ENCODE results near the gene DENND4B. TPM values are rescaled to one million over a fixed set of nuclear protein-coding genes. Genes with fewer than 3 reads are reported as not detected.
A peak's percentile ranks its signal among the peaks of the same experiment; 100 is the strongest.

The DENND4B gene
- total and polyA plus RNA-seq, 12 donors = 8.9 to 110 (median 36.7) TPM

GRCh38 chr1:153978274-153978909 lies 31.9 kb upstream of the DENND4B start:
- 52 to 56% (median 54%) methylated on average over 9 of the region's 9 CpGs for WGBS, 4 donors
- H3K4me1 ChIP-seq (replicated peaks in 1 of 2) = peaks cover 17 to 18% of the 10 kb centered on the region in 2 donors
- no peaks in the 10 kb centered on the region for H3K27me3 ChIP-seq
- no peaks in the 10 kb centered on the region for H3K9me3 ChIP-seq (replicated peaks in 1 of 3)
- intact Hi-C loops (cut with DNase I) = no loop called here
- peak overlapping the region in 3 of 4 donors; percentile 52 to 87 (median 85) for H3K4me3 ChIP-seq
- H3K36me3 ChIP-seq (replicated peaks in 1 of 2) = peaks cover 0 to 45% of the 10 kb centered on the region in 2 donors
- TF ChIP-seq POLR2A (IDR thresholded peaks at IDR 0.05) (no peak), CTCF (IDR thresholded peaks at IDR 0.05) (no peak)
- peak overlapping the region in 4 of 5 donors; percentile 86 to 93 (median 91) for H3K27ac ChIP-seq
- DNase-seq = no peak

- Histone ChIP-seq H3K9me3 (replicated peaks in 1 of 3) (no peaks in the 10 kb centered on the region), H3K27me3 (no peaks in the 10 kb centered on the region), H3K4me3 (peak within 1 kb of the TSS; percentile 52 to 87 (median 78)), H3K36me3 (replicated peaks in 1 of 2) (peaks cover 0 to 45% of the 10 kb centered on the region in 2 donors), H3K27ac (peak within 1 kb of the TSS; percentile 34 to 93 (median 90)), H3K4me1 (replicated peaks in 1 of 2) (peaks cover 17 to 18% of the 10 kb centered on the region in 2 donors)
- DNase-seq = peak; percentile 88 to 96 (median 92)
- intact Hi-C loops (cut with DNase I) = no loop called here
- WGBS, 4 donors = 0 to 1% (median 0%) methylated on average over 40 to 75 of the region's 75 CpGs
- TF ChIP-seq POLR2A (IDR thresholded peaks at IDR 0.05) (peak; percentile 82 to 84), CTCF (IDR thresholded peaks at IDR 0.05) (peak in 1 of 6 experiments; percentile 12)
These were observed 31.0 kb upstream of the DENND4B start, which contains the start of gene JTB for GRCh38 chr1:153977250-153978240. Gene JTB, minus strand, starts transcription at chr1:153977674. Its CDS starts 422 bp downstream, at chr1:153977252.

GRCh38 chr1:153976819-153977249 lies 30.3 kb upstream of the DENND4B start:
- H3K4me1 ChIP-seq (replicated peaks in 1 of 2) = peaks cover 17 to 18% of the 10 kb centered on the region in 2 donors
- H3K4me3 ChIP-seq = peak overlapping the region; percentile 52 to 87 (median 78)
- H3K27me3 ChIP-seq = no peaks in the 10 kb centered on the region
- intact Hi-C loops (cut with DNase I) = no loop called here
- TF ChIP-seq POLR2A (IDR thresholded peaks at IDR 0.05) (no peak), CTCF (IDR thresholded peaks at IDR 0.05) (no peak)
- WGBS, 4 donors = 0 to 1% (median 0%) methylated on average over 11 to 16 of the region's 16 CpGs
- H3K9me3 ChIP-seq (replicated peaks in 1 of 3) = no peaks in the 10 kb centered on the region
- H3K36me3 ChIP-seq (replicated peaks in 1 of 2) = peaks cover 0 to 42% of the 10 kb centered on the region in 2 donors
- DNase-seq = peak in 1 of 7 donors; percentile 44
- H3K27ac ChIP-seq = peak overlapping the region; percentile 34 to 93 (median 90)

GRCh38 chr1:153973525-153973924 lies 27.0 kb upstream of the DENND4B start:
- Histone ChIP-seq H3K27ac (no peak overlapping the region), H3K36me3 (replicated peaks in 1 of 2) (peaks cover 0 to 35% of the 10 kb centered on the region in 2 donors), H3K9me3 (replicated peaks in 1 of 3) (no peaks in the 10 kb centered on the region), H3K4me3 (no peak overlapping the region), H3K4me1 (replicated peaks in 1 of 2) (peaks cover 16 to 20% of the 10 kb centered on the region in 2 donors), H3K27me3 (no peaks in the 10 kb centered on the region)
- WGBS, 4 donors = 74 to 80% (median 74%) methylated on average over 7 of the region's 7 CpGs
- intact Hi-C loops (cut with DNase I) = no loop called here
- no peak for TF ChIP-seq POLR2A (IDR thresholded peaks at IDR 0.05)
- no peak for TF ChIP-seq CTCF (IDR thresholded peaks at IDR 0.05)
- no peak for DNase-seq

Data from adrenal gland (tissue), 12 donors.